ENCODE measurements around the gene DDC.
"Not testable (repeated sequence)": the region's sequence is repeated elsewhere in the genome, so short reads cannot be mapped to it uniquely, and the experiment has no call there.

Gene DDC

GRCh38 chr7:50590535-50590934 lies 25.3 kb upstream of the DDC start:
- in situ Hi-C loops (cut with MboI; ENCODE audit: low sequenced_read_pairs): no loop called here

DNA sequence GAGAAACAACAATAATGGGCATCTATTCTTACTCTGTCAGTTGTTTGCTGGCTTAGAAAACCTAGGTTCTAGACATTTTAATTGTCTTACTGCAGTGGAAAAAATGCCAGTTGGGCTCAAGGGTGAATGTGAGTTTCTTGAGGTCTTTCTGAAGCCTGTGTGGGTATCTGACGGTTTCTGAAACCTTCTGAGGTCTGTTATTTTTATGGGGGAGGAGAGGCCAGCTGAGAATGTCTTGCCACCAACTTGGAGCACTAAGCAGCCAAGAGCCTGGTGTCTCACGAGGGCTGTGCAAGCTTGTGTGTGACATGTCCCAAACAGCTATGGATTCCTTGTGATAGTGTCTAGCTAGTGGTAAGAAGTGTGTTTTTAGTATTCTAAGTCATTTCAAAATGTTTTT lies 24.2 kb upstream of the DDC start:
- in situ Hi-C loops (cut with MboI; ENCODE audit: low sequenced_read_pairs): no loop called here

- in situ Hi-C loops (cut with MboI; ENCODE audit: low sequenced_read_pairs): no loop called here
Measured at GRCh38 chr7:50588937-50589336, 23.7 kb upstream of the DDC start.

DNA sequence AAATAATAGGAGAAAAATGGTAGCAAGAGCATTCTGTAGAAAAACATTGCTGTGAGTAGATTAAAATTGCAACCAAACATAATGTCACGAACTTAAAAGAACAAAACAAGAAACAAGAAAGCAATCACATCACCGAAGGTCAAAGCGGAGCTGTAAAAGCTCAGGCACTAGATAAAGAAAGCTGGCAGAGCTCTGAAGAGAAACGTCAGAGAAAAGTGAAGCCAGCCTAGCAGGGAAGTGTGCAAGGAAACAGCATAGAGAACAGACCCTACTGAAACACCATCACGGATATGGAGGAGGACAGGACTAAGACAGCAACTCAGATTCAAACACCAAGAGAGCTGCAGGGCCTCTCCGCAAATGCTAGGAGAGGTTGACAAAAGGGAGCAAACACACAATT lies 22.5 kb upstream of the DDC start:
- in situ Hi-C loops (cut with MboI; ENCODE audit: low sequenced_read_pairs): no loop called here

DNA sequence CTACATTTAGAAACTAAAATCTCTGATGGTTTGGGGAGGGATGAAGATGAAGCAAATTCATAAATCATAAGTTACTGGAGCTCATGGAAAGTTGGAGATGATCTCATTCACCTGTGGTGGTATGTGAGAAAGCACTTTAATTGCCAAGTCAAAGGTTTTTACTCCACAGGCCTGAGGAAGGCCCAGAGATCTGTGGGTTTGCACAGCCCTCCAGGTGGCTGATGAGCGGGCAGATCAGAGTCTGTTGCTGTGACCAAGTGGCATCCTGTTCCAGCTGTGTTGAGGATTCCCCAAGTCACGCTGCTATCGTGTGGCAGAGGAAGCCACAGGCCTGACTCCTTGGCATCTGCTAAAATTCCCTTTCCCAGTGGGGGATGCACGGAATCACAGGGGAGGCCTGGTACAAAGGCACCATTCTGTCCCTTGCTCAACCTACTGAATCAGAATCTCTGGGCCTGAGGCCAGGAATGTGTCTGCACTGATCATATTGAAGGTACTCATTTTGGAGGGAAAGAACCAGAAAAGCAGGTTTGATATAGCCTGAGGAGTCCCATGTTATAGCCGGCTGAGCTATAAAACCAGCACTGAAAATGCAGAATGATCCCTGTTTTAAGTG lies 19.7 kb upstream of the DDC start:
- in situ Hi-C loops (cut with MboI; ENCODE audit: low sequenced_read_pairs): no loop called here

DNA sequence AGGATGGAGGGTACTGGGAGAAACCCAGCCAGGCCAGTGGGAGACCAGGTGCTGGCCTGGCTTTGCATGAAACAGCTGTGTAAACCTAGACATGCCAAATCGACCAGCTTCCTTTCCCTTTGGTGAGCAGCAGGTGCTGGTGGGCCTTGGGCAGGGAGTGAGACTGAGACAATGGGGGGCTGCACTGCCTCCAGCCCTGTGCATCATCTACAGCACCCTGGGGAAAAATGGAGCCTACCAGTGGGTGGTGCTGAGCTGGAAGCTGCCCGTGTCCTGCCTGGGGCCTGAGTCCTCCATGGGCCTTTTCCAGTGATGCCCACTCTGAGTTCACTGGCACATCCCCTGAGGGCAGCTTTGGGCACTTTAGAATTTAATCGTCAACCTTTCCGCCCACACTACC lies 19.2 kb upstream of the DDC start:
- in situ Hi-C loops (cut with MboI; ENCODE audit: low sequenced_read_pairs): no loop called here

DNA sequence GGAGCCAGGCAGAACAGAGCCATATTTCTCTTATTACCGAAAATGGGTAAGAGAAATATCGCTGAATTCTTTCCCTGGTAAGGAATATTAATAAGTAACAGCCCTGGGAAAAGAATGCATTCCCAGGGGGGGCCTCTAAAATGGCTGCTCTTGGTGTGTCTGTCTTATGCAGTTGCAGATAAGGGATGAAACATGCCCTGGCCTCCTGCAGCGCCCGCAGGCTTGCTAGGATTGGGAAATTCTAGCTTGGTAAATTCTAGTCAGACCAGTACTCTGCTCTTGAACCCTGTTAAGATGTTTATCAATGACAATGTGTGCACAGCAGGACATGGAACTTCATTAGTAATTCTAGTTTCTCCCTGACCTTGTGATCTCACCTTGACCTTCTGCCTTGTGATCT lies 18.1 kb upstream of the DDC start:
- in situ Hi-C loops (cut with MboI; ENCODE audit: low sequenced_read_pairs): not testable (repeated sequence)

DNA sequence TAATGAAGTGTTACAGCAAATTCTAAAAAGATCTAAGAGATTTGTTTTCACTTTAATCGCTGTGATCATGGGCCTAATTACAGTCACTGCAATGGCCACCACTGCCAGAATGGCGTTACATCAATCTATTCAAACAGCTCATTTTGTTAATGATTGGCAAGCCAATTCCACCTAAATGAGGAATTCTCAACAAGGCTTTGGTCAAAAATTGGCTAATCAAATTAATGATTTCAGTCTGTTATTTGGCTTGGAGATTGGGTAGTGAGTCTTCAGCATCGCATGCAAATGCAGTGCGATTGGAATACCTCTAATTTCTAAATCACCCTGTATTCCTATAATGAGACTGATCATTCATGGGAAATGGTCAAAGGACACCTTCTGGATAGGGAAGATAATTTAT lies 17.1 kb upstream of the DDC start:
- in situ Hi-C loops (cut with MboI; ENCODE audit: low sequenced_read_pairs): not testable (repeated sequence)

- in situ Hi-C loops (cut with MboI; ENCODE audit: low sequenced_read_pairs): not testable (repeated sequence)
Measured at GRCh38 chr7:50580666-50581065, 15.5 kb upstream of the DDC start.

GRCh38 chr7:50580057-50580456 lies 14.9 kb upstream of the DDC start:
- in situ Hi-C loops (cut with MboI; ENCODE audit: low sequenced_read_pairs): no loop called here

DNA sequence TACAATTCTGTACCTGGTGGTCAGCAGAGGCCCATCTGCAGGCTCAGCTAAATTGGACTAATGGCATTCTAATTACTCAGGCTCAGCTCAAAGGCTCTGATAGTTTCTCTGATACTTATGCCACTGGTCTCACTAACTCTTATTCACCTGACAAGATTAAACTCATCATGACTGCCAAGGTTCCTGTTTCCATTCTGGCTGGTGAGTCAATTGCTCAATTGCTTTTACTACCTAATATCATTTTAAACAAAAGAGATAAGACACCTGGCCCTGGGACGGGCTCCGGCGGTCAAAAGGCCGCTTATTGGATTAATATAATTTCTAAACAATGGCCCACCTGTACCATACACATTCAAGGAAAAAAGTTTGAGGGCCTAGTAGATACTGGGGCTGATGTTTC lies 12.9 kb upstream of the DDC start:
- in situ Hi-C loops (cut with MboI; ENCODE audit: low sequenced_read_pairs): not testable (repeated sequence)

DNA sequence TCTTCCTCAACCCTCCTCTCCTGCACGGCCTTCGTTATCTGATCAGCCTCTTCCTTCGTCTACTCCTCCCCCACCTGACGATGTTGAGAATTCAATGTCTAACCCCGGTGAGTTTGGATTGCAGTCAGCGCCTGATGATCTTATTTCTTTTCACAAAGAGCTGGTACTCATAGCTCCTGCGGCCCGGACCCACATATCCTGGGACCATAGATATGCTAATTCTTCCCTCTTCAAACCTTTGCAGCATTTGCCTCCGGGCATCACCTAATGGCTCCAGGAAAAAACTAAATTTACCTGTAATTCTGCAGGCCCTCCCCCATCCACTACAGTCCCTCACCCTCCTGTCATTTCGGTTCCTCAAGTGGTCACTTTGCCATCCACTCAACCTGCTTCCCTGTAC lies 12.4 kb upstream of the DDC start:
- in situ Hi-C loops (cut with MboI; ENCODE audit: low sequenced_read_pairs): no loop called here

GRCh38 chr7:50576388-50576787 lies 11.2 kb upstream of the DDC start:
- in situ Hi-C loops (cut with MboI; ENCODE audit: low sequenced_read_pairs): not testable (repeated sequence)

DNA sequence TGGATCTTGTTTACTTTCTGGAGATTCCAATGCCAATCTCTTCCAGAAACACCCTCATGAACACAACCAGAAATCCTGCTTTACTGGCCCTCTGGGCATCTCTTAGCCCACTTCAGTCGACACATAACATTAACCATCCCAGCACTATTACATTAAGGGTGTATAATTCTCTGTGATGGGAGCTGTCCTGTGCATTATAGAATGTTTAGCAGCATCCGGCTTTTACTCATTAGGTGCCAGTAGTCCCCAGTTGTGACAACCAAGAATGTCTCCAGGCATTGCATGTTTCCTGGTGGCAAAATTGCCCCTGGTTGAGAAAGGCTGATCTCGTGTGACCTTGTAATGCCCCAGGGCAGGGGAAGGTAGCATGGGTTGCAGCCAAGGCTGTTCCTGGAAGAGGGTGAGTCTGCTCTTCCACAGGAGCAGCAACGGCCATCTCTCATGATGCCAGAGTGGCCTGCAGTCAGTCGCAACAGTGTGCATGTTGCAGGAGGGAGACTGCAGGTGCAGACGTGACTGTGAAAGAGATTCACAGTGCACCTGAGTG lies 2.6 kb upstream of the DDC start:
- in situ Hi-C loops (cut with MboI; ENCODE audit: low sequenced_read_pairs): no loop called here

GRCh38 chr7:50565977-50566376 lies 772 bp upstream of the DDC start:
- in situ Hi-C loops (cut with MboI; ENCODE audit: low sequenced_read_pairs): no loop called here

GRCh38 chr7:50565559-50565916 lies 333 bp upstream of the DDC start:
- in situ Hi-C loops (cut with MboI; ENCODE audit: low sequenced_read_pairs): no loop called here

DNA sequence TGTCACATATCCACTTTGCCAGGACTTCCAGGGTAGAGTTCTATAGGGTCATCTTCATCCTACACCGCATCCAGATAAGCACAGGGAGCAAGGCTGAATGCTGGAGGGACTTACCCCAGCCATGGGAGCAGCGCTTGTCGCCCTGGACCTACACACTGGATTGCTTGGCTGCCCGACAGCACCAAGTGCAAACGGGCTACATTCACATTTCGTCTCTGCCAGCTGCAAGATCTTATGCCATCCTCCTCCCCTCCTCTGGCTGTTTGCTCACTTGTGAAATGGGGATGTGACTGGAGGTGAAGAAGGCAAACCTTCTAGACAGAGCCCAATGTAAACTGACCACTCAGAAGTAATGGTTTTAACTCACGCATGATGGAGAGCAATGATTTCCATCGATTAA lies 1.0 kb downstream of the DDC start:
- in situ Hi-C loops (cut with MboI; ENCODE audit: low sequenced_read_pairs): no loop called here

DNA sequence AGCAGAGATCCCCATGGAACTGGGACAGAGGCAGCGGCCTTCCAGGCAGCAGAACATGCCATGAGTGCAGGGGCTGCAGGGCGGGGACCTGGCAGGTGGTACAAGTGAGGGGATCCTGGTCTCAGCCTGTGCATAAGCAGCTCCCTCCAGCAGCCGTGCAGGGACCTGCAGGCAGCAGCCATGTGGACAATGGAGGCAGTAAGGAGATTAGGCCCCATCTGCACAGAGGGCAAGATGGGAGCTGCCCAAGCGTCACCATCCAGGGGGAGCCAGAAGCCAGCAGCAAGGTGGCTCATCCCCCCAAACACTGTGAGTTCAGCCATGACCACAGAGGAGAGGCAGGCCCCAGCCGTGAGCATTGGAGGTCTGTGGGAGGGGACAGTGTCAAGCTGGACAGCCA lies 3.1 kb downstream of the DDC start:
- in situ Hi-C loops (cut with MboI; ENCODE audit: low sequenced_read_pairs): no loop called here

GRCh38 chr7:50560865-50561351 lies 4.3 kb downstream of the DDC start:
- in situ Hi-C loops (cut with MboI; ENCODE audit: low sequenced_read_pairs): no loop called here

- in situ Hi-C loops (cut with MboI; ENCODE audit: low sequenced_read_pairs): no loop called here
Measured at GRCh38 chr7:50559881-50560280, 5.3 kb downstream of the DDC start.

DNA sequence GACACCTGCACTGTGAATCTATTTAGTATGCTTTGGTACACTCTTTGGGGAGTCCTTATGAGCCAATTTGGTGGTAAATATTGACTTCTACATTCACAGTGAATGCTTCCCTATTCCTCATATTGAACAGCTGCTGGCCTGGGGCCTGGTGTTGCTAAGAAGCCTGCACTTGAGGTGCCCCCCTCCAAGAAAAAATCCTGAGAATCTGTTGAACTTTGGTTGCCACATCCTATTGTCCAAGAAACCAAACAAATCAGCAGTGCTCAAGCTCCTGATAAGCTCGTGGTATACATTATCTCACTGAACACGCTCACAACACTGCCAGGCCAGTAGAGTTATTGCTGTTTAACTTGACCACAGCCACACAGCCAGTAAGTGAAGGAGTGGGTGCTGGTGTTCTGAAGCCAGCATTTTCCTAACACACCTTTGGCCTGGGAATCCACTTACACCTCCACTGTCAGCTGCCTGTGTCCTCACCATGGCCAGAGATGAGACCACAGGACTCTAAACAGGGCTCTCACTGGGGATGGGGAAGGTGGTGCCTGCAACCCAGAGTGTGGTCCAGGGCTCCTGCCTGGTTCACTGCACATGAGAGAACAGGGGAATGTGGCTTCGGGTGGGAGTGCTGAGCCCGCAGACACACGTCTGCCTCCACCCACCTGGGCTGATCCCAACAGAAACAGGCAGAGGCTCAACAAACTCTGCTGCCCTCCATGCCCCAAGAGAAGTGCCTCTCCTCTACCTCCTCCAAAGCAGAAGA lies 6.7 kb downstream of the DDC start:
- in situ Hi-C loops (cut with MboI; ENCODE audit: low sequenced_read_pairs): no loop called here

- in situ Hi-C loops (cut with MboI; ENCODE audit: low sequenced_read_pairs): no loop called here
Measured at GRCh38 chr7:50557099-50557498, 8.1 kb downstream of the DDC start.

Data from HL-60/S4 (cell line).